Head of caudate nucleus (tissue), 42 donors: ENCODE measurements around the gene TTLL10.

ENCODE experiments used
- DNase-seq, 42 donors: peaks; one replicate each; pipeline versions ENCODE4 v3.0.0 to v3.0.0-alpha.2; 2020 to 2021; ENCODE audit warnings: mixed read lengths in 7 of 42
- intact Hi-C: fragments of 100-400 bp; cut with DNase I; formaldehyde crosslinking; loops from one replicate; pipeline ENCODE4 v1.15.0; 2022

Gene TTLL10

GRCh38 chr1:1173793-1174415 is at the start of gene TTLL10:
TTLL10 (plus strand) TSS chr1:1173880; CDS start chr1:1179216, 5,336 bp downstream.
- peak in 1 of 42 donors; percentile 4 for DNase-seq
- intact Hi-C loops: no loop called here

- no peak for DNase-seq
- intact Hi-C loops: loop anchor here (5.0 kb wide), 1 partner anchor 128 kb away; no protein-coding TSS in a partner anchor
These were observed 49.2 kb upstream of the TTLL10 start for GRCh38 chr1:1124508-1124785.

- intact Hi-C loops: loop anchor here (5.0 kb wide), 1 partner anchor 127 kb away; no protein-coding TSS in a partner anchor
- DNase-seq: no peak
These were observed 48.7 kb upstream of the TTLL10 start for GRCh38 chr1:1124786-1125642.

GRCh38 chr1:1125945-1126344 is 47.7 kb upstream of the TTLL10 start:
- intact Hi-C loops: no loop called here
- DNase-seq: no peak

- intact Hi-C loops: no loop called here
- DNase-seq: no peak
These were observed 45.9 kb upstream of the TTLL10 start for GRCh38 chr1:1127551-1128451.

GRCh38 chr1:1128454-1129139 is 45.1 kb upstream of the TTLL10 start:
- intact Hi-C loops: no loop called here
- DNase-seq: no peak

- intact Hi-C loops: no loop called here
- DNase-seq: peak in 36 of 42 donors; percentile 25 to 81 (median 56)
These were observed 44.3 kb upstream of the TTLL10 start for GRCh38 chr1:1129381-1129821.

- intact Hi-C loops: no loop called here
- no peak for DNase-seq
These were observed 43.2 kb upstream of the TTLL10 start for GRCh38 chr1:1130206-1131120.

- intact Hi-C loops: no loop called here
- no peak for DNase-seq
These were observed 41.4 kb upstream of the TTLL10 start for GRCh38 chr1:1132042-1132950.

GRCh38 chr1:1132956-1133750 is 40.5 kb upstream of the TTLL10 start:
- no peak for DNase-seq

GRCh38 chr1:1134300-1134970 is 39.2 kb upstream of the TTLL10 start:
- intact Hi-C loops: no loop called here
- DNase-seq: no peak

More at GRCh38 chr1:1132956-1133750, 40.5 kb upstream of the TTLL10 start:
- intact Hi-C loops: no loop called here

GRCh38 chr1:1135339-1136136 is 38.1 kb upstream of the TTLL10 start:
- DNase-seq: no peak
- intact Hi-C loops: no loop called here

GRCh38 chr1:1136547-1137230 is 37.0 kb upstream of the TTLL10 start:
- intact Hi-C loops: no loop called here
- DNase-seq: no peak
